Spinal cord (tissue), 10 donors: ENCODE measurements around the gene MAN1A2. TPM values are rescaled to one million over a fixed set of nuclear protein-coding genes. Genes with fewer than 3 reads are reported as not detected.
"Not testable (repeated sequence)": the region's sequence is repeated elsewhere in the genome, so short reads cannot be mapped to it uniquely, and the experiment has no call there.

Source experiments
- DNase-seq, 6 donors: peaks; one replicate each; pipeline versions ENCODE4 v3.0.0 to v3.0.0-alpha.2; 2013 to 2015; ENCODE audit warnings: low spot score in 6 of 6, low read depth in 4 of 6
- H3K27ac ChIP-seq: one replicate; pipeline ENCODE4 v1.5.1; 2013; ENCODE audit warnings: low read depth, low read length, control low read depth
- H3K27me3 ChIP-seq: one replicate; pipeline ENCODE4 v1.6.1; 2013; ENCODE audit warnings: low read length; ENCODE audit not compliant: control insufficient read depth, insufficient read depth
- H3K36me3 ChIP-seq: one replicate; pipeline ENCODE4 v1.6.1; 2013; ENCODE audit warnings: low read length; ENCODE audit not compliant: control insufficient read depth, insufficient read depth
- H3K4me1 ChIP-seq: one replicate; pipeline ENCODE4 v1.6.1; 2013; ENCODE audit warnings: low read length; ENCODE audit not compliant: control insufficient read depth, insufficient read depth
- H3K4me3 ChIP-seq: one replicate; pipeline ENCODE4 v1.5.1; 2013; ENCODE audit warnings: low read depth, low read length, control low read depth
- H3K9me3 ChIP-seq: one replicate; pipeline ENCODE4 v1.6.1; 2013; ENCODE audit warnings: low read length; ENCODE audit not compliant: control insufficient read depth, insufficient read depth
- WGBS: methylation state at CpG from one replicate; pipeline ENCODE4 v1.1.5; 2013; ENCODE audit warnings: missing lambda C conversion rate; ENCODE audit not compliant: insufficient coverage; 5-methylcytosine and 5-hydroxymethylcytosine counted together
- polyA plus RNA-seq, 2 donors: library from polyadenylated mRNA; unstranded; fragments of 120-200 nt; gene quantifications; one replicate each; pipeline ENCODE4 v1.2.1, GENCODE V29; 2013; ENCODE audit not compliant: insufficient read length in 2 of 2
- total RNA-seq, 2 donors: library from RNA; depleted of rRNA in 1 of 2; stranded (reverse); fragments of 120-200 nt in 1 of 2; fragments of >200 nt in 1 of 2; gene quantifications; one replicate each; pipeline versions ENCODE4 v1.2.3 to v1.2.4, GENCODE V29; 2013 to 2014
- donor health status: healthy.

The MAN1A2 gene
- total and polyA plus RNA-seq, 4 donors: 27.5 to 105 (median 52.0) TPM

DNA sequence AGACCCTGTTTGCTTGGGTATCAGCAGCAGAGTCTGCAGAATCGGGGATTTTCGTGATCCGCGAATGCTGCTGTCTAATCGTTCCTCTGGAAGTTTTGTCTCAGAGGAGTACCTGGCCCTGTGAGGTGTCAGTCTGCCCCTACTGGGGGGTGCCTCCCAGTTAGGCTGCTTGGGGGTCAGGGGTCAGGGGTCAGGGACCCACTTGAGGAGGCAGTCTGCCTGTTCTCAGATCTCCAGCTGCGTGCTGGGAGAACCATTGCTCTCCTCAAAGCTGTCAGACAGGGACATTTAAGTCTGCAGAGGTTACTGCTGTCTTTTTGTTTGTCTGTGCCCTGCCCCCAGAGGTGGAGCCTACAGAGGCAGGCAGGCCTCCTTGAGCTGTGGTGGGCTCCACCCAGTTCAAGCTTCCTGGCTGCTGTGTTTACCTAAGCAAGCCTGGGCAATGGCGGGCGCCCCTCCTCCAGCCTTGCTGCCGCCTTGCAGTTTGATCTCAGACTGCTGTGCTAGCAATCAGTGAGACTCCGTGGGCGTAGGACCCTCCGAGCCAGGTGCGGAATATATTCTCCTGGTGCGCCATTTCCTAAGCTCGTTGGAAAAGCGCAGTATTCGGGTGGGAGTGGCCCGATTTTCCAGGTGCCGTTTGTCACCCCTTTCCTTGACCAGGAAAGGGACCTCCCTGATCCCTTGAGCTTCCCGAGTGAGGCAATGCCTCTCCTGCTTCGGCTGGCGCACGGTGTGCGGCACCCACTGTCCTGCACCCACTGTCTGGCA, 9.2 kb upstream of the MAN1A2 start:
- not testable (repeated sequence) for H3K9me3 ChIP-seq, H3K27me3 ChIP-seq, H3K4me1 ChIP-seq, DNase-seq, H3K27ac ChIP-seq, H3K36me3 ChIP-seq, H3K4me3 ChIP-seq
- WGBS: 94% methylated on average over 21 of the region's 24 CpGs

DNA sequence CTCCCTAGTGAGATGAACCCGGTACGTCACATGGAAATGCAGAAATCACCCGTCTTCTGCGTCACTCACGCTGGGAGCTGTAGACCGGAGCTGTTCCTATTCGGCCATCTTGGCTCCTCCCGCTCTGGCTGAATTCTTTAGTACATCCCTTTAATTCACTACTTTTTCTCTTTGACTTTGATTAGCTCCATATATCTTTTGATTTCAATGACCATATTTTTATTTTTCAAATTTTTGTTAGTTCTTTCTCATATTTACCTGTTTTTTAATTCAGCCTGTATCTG, 8.7 kb upstream of the MAN1A2 start:
- DNase-seq, H3K4me1 ChIP-seq, H3K4me3 ChIP-seq, H3K27ac ChIP-seq, H3K9me3 ChIP-seq, H3K27me3 ChIP-seq, H3K36me3 ChIP-seq: not testable (repeated sequence)
- WGBS: 89% methylated on average over 5 of the region's 8 CpGs

GRCh38 chr1:117359561-117360289, 7.5 kb upstream of the MAN1A2 start:
- Histone ChIP-seq H3K27me3 (no peaks in the 10 kb centered on the region), H3K4me1 (peaks cover 2% of the 10 kb centered on the region), H3K36me3 (no peaks in the 10 kb centered on the region), H3K27ac (no peak overlapping the region), H3K9me3 (no peaks in the 10 kb centered on the region), H3K4me3 (no peak overlapping the region)
- DNase-seq: no peak
- no CpG with 5 or more reads among the region's 4 CpGs for WGBS

GRCh38 chr1:117362986-117363385, 4.3 kb upstream of the MAN1A2 start:
- Histone ChIP-seq H3K27ac (no peak overlapping the region), H3K27me3 (no peaks in the 10 kb centered on the region), H3K9me3 (no peaks in the 10 kb centered on the region), H3K4me1 (peaks cover 7% of the 10 kb centered on the region), H3K4me3 (no peak overlapping the region), H3K36me3 (no peaks in the 10 kb centered on the region)
- WGBS: no CpG with 5 or more reads among the region's 1 CpG
- DNase-seq: no peak

DNA sequence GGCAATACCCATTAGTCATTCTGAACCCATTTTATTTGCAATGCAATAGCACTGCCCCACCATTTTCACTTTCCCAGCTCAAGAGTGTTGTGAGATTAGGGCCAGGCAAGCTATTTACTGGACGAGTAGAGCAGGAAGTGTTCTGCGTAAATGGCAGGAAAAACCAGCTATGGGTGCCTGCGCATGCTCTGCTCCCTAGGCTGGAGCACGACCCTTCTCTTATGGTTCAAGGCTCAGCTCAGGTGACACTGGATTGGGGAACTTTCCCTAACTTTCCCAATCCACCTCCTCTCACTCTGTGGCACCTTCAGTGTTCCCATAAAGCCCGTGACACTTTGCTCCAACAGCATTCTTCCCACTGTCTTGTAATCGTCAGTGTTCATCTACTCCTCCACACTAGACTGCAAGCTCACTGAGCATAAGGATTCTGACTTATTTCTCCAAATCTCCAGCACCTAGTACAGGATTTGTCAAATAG, 3.6 kb upstream of the MAN1A2 start:
- 72% methylated on average over 6 of the region's 6 CpGs for WGBS
- no peak overlapping the region for H3K27ac ChIP-seq
- DNase-seq: no peak

DNA sequence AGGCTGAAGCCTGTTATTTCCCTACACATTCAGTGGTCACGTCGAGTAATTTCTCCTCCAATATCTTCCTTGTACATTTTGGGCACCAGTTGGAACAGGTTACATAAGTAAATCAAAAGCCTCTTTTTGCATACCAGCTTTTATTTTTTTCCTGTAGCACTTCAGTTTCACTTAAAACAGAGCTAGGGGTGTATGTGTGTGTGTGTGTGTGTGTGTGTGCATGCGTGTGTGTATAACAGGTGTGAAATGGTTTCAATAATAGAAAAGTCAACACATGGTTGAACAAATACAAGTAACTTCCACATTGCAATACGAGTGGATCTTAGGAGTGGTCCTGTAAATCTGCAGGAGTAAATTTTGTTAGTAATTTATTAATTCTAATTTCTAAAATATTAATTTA, 3.0 kb upstream of the MAN1A2 start:
- Histone ChIP-seq H3K4me1 (peaks cover 7% of the 10 kb centered on the region), H3K27me3 (no peaks in the 10 kb centered on the region), H3K27ac (no peak overlapping the region), H3K4me3 (no peak overlapping the region), H3K36me3 (no peaks in the 10 kb centered on the region), H3K9me3 (no peaks in the 10 kb centered on the region)
- no peak for DNase-seq
- no CpG with 5 or more reads among the region's 4 CpGs for whole genome bisulfite sequencing

More for the DNA sequence above, 3.6 kb upstream of the MAN1A2 start:
- H3K36me3 ChIP-seq: no peaks in the 10 kb centered on the region
- no peak overlapping the region for H3K4me3 ChIP-seq
- no peaks in the 10 kb centered on the region for H3K27me3 ChIP-seq
- H3K4me1 ChIP-seq: peaks cover 7% of the 10 kb centered on the region
- H3K9me3 ChIP-seq: no peaks in the 10 kb centered on the region

DNA sequence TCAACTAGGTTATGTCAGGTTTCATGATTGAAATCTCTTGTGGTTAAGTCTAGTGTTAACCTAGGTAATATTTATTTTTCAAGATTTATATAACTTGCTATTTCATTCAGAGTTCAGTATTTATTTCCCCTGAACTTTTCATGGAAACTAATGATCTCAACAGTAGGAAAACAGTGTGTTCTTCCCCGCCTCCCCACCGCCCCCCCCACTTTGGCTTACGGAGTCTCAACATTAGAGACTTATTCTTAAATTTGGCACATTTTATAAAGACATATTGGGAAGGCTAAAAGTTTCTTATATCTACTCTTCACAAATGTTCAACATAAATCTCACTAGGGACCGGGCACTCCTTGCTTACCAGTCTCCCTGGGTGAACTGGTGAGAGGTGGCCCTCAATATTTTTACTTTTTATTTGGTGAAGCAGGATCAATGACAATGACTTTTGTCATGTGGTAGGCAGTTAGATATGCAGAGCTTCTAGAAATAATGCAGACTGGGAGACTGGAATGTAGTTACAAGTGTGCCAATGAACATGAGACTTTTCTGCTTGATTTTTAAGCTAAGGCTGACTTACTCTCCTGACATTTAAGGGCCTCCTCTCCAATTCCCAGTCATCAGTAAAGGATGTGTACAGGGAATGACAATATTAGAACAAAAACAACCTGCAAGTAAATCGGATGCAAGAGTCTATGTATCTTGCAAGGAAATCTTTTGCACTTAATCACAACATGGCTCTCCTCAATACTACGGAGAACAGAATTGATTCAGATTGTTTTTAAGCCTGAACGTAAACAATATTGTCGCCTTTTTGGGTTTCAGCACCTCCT, 1.7 kb upstream of the MAN1A2 start:
- no peaks in the 10 kb centered on the region for H3K9me3 ChIP-seq
- H3K27ac ChIP-seq: peak overlapping the region; percentile 76
- no peaks in the 10 kb centered on the region for H3K36me3 ChIP-seq
- peak in 1 of 6 donors; percentile 35 for DNase-seq
- WGBS: no CpG with 5 or more reads among the region's 8 CpGs
- no peaks in the 10 kb centered on the region for H3K27me3 ChIP-seq
- H3K4me3 ChIP-seq: peak overlapping the region; percentile 49
- peaks cover 7% of the 10 kb centered on the region for H3K4me1 ChIP-seq

- H3K4me3 ChIP-seq: peak overlapping the region; percentile 82
- peak overlapping the region; percentile 76 for H3K27ac ChIP-seq
- H3K36me3 ChIP-seq: no peaks in the 10 kb centered on the region
- WGBS: under 1% methylated on average over 72 of the region's 75 CpGs
- peaks cover 7% of the 10 kb centered on the region for H3K4me1 ChIP-seq
- peak; percentile 65 to 95 (median 76) for DNase-seq
- no peaks in the 10 kb centered on the region for H3K9me3 ChIP-seq
- H3K27me3 ChIP-seq: no peaks in the 10 kb centered on the region
These were observed 838 bp upstream of the MAN1A2 start for GRCh38 chr1:117366177-117367045.
